Keratinocyte (primary cell): ENCODE results near the gene USF3.

Experiments
- EZH2 ChIP-seq: IDR thresholded peaks from one replicate; pipeline ENCODE4 v1.6.1; 2012; ENCODE audit warnings: inconsistent platforms, mild to moderate bottlenecking, low read length, moderate library complexity
- TF ChIP-seq, protein P1 (sequence below), 3 experiments: IDR thresholded peaks in 1 of 3; conservative IDR thresholded peaks in 1 of 3; optimal IDR thresholded peaks in 1 of 3; 2 replicates in 2 of 3; 3 replicates in 1 of 3; pipeline versions ENCODE3 to v1.5.1; 2011; ENCODE audit warnings: low read length in 3 of 3, mild to moderate bottlenecking in 3 of 3, moderate library complexity in 2 of 3, control low read depth in 1 of 3, inconsistent platforms in 1 of 3; ENCODE audit not compliant: insufficient read depth in 2 of 3; ENCODE audit errors: extremely low read depth in 1 of 3

DNA sequence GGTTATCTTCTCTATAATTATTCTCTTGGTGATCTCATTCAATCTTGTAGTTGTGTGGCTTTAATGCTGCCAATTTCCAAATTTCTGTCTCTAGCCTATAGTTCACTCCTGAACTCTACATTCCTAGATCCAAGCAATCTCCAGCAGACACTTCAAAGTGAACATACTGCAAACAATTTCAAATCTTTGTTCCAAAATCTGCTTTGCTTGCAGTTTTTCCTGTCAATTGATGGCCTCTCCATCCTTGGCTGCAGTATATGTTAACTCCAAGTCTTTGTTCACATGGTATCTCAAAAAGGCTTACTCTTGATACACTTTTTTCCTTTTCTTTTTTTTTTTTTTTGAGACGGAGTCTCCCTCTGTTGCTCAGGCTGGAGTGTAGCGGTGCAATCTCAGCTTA is 32.2 kb upstream of the USF3 start:
- TF ChIP-seq, protein P1, sequence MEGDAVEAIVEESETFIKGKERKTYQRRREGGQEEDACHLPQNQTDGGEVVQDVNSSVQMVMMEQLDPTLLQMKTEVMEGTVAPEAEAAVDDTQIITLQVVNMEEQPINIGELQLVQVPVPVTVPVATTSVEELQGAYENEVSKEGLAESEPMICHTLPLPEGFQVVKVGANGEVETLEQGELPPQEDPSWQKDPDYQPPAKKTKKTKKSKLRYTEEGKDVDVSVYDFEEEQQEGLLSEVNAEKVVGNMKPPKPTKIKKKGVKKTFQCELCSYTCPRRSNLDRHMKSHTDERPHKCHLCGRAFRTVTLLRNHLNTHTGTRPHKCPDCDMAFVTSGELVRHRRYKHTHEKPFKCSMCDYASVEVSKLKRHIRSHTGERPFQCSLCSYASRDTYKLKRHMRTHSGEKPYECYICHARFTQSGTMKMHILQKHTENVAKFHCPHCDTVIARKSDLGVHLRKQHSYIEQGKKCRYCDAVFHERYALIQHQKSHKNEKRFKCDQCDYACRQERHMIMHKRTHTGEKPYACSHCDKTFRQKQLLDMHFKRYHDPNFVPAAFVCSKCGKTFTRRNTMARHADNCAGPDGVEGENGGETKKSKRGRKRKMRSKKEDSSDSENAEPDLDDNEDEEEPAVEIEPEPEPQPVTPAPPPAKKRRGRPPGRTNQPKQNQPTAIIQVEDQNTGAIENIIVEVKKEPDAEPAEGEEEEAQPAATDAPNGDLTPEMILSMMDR (optimal IDR thresholded peaks at IDR 0.05 in 1 of 3, IDR thresholded peaks at IDR 0.05 in 1 of 3, conservative IDR thresholded peaks at IDR 0.05 in 1 of 3; ENCODE audit: extremely low read depth in 1 of 3, insufficient read depth in 2 of 3, low read length in 3 of 3) = no peak
- TF ChIP-seq EZH2 = no peak
